ENCODE results near the gene LEAP2.

DNA sequence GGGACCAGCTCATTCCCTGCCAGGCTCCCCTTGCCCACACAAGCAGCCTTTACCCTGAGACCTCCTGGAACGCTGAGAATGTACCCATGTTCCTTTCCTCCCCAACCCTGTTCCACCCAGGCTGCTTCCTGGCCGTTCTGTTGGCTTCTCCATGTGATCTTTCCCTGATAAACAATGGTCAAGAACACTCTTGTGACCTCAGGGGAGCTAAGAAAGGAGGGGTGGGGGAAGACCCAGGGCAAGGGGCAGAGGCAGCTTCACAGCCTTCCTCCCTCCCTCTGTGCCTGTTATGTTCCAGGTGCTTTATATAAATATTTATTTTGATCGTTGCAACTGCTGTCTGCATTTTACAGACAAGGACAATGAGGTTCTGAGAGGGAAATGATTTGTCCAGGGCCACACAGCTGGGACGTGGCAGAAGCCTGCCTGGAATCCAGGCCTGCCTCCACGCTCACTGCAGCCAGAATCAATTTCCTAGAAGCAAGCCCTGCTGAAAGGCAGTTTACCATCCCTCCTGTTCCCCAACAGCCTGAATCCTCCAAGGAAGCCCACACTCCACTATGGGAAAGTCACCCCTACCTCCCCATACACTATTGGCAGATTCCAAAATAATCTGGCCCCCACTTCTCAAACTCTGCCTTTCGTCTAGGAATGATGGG lies 46.9 kb upstream of the LEAP2 start:
- TF ChIP-seq, protein P1, sequence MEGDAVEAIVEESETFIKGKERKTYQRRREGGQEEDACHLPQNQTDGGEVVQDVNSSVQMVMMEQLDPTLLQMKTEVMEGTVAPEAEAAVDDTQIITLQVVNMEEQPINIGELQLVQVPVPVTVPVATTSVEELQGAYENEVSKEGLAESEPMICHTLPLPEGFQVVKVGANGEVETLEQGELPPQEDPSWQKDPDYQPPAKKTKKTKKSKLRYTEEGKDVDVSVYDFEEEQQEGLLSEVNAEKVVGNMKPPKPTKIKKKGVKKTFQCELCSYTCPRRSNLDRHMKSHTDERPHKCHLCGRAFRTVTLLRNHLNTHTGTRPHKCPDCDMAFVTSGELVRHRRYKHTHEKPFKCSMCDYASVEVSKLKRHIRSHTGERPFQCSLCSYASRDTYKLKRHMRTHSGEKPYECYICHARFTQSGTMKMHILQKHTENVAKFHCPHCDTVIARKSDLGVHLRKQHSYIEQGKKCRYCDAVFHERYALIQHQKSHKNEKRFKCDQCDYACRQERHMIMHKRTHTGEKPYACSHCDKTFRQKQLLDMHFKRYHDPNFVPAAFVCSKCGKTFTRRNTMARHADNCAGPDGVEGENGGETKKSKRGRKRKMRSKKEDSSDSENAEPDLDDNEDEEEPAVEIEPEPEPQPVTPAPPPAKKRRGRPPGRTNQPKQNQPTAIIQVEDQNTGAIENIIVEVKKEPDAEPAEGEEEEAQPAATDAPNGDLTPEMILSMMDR (IDR thresholded peaks at IDR 0.05): no peak
- no peak for TF ChIP-seq POLR2AphosphoS5 (IDR thresholded peaks at IDR 0.05)
